HepG2 (cell line): ENCODE measurements around the gene RCC1. TPM values are rescaled to one million over a fixed set of nuclear protein-coding genes. Genes with fewer than 3 reads are reported as not detected.

Experiments
- ARID4A ChIP-seq: sonication (generic); formaldehyde crosslinking; IDR thresholded peaks from 2 replicates; pipeline ENCODE4 v1.5.0; 2020; ENCODE audit warnings: mild to moderate bottlenecking, missing genetic modification reagents, borderline replicate concordance
- ATF5 ChIP-seq: sonication (generic); formaldehyde crosslinking; IDR thresholded peaks from 2 replicates; pipeline ENCODE4 v1.4.0; 2020; ENCODE audit warnings: mild to moderate bottlenecking, low read depth, missing genetic modification reagents
- NFRKB ChIP-seq: fragments of 450-650 bp; IDR thresholded peaks from 2 replicates; pipeline ENCODE4 v1.6.1; 2017
- NFYB ChIP-seq: sonication (generic); formaldehyde crosslinking; IDR thresholded peaks from 2 replicates; pipeline ENCODE4 v1.4.0; 2020; ENCODE audit warnings: missing genetic modification reagents
- NR2F1 ChIP-seq, 2 experiments: fragments of 450-650 bp in 1 of 2; formaldehyde crosslinking in 1 of 2; IDR thresholded peaks; 2 replicates each; pipeline versions ENCODE4 v1.5.0 to v1.6.1; 2016 to 2020; ENCODE audit warnings: mild to moderate bottlenecking in 1 of 2, missing compliant biosample characterization in 1 of 2, missing genetic modification reagents in 1 of 2, moderate library complexity in 1 of 2
- TCF12 ChIP-seq, 2 experiments: fragments of 450-650 bp in 1 of 2; sonication (generic) in 1 of 2; formaldehyde crosslinking in 1 of 2; IDR thresholded peaks; 2 replicates each; pipeline versions ENCODE4 v1.6.1 to v1.8.0; 2017 to 2022; ENCODE audit warnings: antibody characterized with exemption in 1 of 2, mild to moderate bottlenecking in 1 of 2, missing genetic modification reagents in 1 of 2, moderate library complexity in 1 of 2
- ZNF180 ChIP-seq: sonication (generic); formaldehyde crosslinking; IDR thresholded peaks from 2 replicates; pipeline ENCODE4 v1.4.0; 2020; ENCODE audit warnings: low read depth, missing genetic modification reagents, borderline replicate concordance
- polyA plus RNA-seq, 8 experiments: library from polyadenylated mRNA; depleted of rRNA in 3 of 8; stranded (reverse) in 7 of 8; unstranded in 1 of 8; fragments of >200 nt; fragmentation: Illumina TruSeq in 4 of 8; extraction: Trizol in 4 of 8; gene quantifications; 2 replicates each; pipeline versions ENCODE4 v1.2.1 to v1.2.3, GENCODE V29; 2011 to 2016; ENCODE audit warnings: low read depth in 4 of 8, missing spikeins in 1 of 8, mixed read lengths in 1 of 8; ENCODE audit not compliant: insufficient read depth in 1 of 8
- total RNA-seq, 5 experiments: library from RNA; depleted of rRNA; stranded (reverse); fragments of >200 nt; fragmentation: Illumina TruSeq; extraction: Trizol; gene quantifications; 2 replicates each; pipeline ENCODE4 v1.2.3, GENCODE V29; 2016; ENCODE audit warnings: low read depth in 1 of 5
- TF ChIP-seq, protein P1 (sequence below): IDR thresholded peaks from 2 replicates; pipeline ENCODE4 v1.4.0; 2020; ENCODE audit warnings: mild to moderate bottlenecking, missing genetic modification reagents
- TF ChIP-seq, protein P2 (sequence below), 2 experiments: IDR thresholded peaks; 2 replicates each; pipeline ENCODE4 v1.6.1; 2011 to 2012; ENCODE audit warnings: low read length in 2 of 2, borderline replicate concordance in 1 of 2, low read depth in 1 of 2, mild to moderate bottlenecking in 1 of 2, moderate library complexity in 1 of 2
- TF ChIP-seq, protein P3 (sequence below): IDR thresholded peaks from 2 replicates; pipeline ENCODE4 v1.6.1; 2016; ENCODE audit warnings: missing biosample characterization, missing genetic modification reagents, low read depth
- TF ChIP-seq, protein P4 (sequence below): IDR thresholded peaks from 2 replicates; pipeline ENCODE4 v1.6.1; 2016

Gene RCC1
- total and polyA plus RNA-seq, 2 of the 13 experiments (the other 11 are each of a cell fraction or from before 2014, with no cell fraction given), result 47.2 to 80.8 TPM

DNA sequence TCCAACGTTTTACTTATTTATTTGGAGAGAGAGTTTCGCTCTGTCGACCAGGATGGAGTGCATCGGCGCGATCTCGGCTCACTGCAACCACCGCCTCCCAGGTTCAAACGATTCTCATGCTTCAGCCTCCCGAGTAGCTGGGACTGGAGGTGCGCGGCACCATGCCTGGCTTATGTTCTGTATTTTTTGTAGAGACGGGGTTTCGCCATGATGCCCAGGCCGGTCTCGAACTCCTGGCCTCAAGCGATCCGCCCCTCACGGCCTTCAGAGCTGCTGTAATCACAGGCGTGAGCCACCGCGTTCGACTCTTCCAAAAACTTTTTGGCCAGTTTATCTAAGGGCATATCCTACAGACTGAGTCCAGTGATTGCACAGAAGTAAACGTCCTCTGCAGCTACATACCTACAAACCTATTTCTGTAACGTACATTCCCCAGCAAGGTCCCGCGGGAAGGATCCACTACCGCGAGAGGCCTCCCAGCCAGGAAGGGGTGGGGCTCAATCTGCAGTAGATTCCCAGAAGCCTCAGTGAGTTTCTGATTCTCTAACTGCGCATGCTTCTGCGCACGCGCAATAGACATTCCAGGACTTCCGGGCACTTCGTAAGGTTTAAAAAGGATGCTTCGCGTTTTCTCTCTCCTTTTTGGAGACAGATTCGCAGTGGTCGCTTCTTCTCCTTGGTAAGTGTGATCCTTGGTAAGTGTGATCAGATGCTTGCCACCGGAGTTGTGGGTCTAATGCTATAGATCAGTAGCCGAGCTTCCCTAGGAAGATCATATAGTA, at the start of gene RCC1 (continued):
- TF ChIP-seq, protein P1, sequence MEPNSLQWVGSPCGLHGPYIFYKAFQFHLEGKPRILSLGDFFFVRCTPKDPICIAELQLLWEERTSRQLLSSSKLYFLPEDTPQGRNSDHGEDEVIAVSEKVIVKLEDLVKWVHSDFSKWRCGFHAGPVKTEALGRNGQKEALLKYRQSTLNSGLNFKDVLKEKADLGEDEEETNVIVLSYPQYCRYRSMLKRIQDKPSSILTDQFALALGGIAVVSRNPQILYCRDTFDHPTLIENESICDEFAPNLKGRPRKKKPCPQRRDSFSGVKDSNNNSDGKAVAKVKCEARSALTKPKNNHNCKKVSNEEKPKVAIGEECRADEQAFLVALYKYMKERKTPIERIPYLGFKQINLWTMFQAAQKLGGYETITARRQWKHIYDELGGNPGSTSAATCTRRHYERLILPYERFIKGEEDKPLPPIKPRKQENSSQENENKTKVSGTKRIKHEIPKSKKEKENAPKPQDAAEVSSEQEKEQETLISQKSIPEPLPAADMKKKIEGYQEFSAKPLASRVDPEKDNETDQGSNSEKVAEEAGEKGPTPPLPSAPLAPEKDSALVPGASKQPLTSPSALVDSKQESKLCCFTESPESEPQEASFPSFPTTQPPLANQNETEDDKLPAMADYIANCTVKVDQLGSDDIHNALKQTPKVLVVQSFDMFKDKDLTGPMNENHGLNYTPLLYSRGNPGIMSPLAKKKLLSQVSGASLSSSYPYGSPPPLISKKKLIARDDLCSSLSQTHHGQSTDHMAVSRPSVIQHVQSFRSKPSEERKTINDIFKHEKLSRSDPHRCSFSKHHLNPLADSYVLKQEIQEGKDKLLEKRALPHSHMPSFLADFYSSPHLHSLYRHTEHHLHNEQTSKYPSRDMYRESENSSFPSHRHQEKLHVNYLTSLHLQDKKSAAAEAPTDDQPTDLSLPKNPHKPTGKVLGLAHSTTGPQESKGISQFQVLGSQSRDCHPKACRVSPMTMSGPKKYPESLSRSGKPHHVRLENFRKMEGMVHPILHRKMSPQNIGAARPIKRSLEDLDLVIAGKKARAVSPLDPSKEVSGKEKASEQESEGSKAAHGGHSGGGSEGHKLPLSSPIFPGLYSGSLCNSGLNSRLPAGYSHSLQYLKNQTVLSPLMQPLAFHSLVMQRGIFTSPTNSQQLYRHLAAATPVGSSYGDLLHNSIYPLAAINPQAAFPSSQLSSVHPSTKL, result peak; percentile 52; the same call in 1 of the 2 replicates
- no peak for TF ChIP-seq NR2F1 (CRISPR knock-in tag; IDR thresholded peaks at IDR 0.05)
- TF ChIP-seq NFYB (CRISPR knock-in tag), result no peak
- TF ChIP-seq, protein P2, sequence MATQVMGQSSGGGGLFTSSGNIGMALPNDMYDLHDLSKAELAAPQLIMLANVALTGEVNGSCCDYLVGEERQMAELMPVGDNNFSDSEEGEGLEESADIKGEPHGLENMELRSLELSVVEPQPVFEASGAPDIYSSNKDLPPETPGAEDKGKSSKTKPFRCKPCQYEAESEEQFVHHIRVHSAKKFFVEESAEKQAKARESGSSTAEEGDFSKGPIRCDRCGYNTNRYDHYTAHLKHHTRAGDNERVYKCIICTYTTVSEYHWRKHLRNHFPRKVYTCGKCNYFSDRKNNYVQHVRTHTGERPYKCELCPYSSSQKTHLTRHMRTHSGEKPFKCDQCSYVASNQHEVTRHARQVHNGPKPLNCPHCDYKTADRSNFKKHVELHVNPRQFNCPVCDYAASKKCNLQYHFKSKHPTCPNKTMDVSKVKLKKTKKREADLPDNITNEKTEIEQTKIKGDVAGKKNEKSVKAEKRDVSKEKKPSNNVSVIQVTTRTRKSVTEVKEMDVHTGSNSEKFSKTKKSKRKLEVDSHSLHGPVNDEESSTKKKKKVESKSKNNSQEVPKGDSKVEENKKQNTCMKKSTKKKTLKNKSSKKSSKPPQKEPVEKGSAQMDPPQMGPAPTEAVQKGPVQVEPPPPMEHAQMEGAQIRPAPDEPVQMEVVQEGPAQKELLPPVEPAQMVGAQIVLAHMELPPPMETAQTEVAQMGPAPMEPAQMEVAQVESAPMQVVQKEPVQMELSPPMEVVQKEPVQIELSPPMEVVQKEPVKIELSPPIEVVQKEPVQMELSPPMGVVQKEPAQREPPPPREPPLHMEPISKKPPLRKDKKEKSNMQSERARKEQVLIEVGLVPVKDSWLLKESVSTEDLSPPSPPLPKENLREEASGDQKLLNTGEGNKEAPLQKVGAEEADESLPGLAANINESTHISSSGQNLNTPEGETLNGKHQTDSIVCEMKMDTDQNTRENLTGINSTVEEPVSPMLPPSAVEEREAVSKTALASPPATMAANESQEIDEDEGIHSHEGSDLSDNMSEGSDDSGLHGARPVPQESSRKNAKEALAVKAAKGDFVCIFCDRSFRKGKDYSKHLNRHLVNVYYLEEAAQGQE (IDR thresholded peaks at IDR 0.05; ENCODE audit: borderline replicate concordance in 1 of 2, low read depth in 1 of 2, low read length in 2 of 2), result peak in 1 of 2 experiments; percentile 82; a peak in 2 of 4 replicates
- no peak for TF ChIP-seq ZNF180 (CRISPR knock-in tag)
- TF ChIP-seq TCF12 (IDR thresholded peaks at IDR 0.05), result no peak
- no peak for TF ChIP-seq TCF12 (CRISPR knock-in tag; IDR thresholded peaks at IDR 0.05)
- no peak for TF ChIP-seq ATF5
- TF ChIP-seq ARID4A, result peak; percentile 35; the same call in 1 of the 2 replicates
- TF ChIP-seq, protein P3, sequence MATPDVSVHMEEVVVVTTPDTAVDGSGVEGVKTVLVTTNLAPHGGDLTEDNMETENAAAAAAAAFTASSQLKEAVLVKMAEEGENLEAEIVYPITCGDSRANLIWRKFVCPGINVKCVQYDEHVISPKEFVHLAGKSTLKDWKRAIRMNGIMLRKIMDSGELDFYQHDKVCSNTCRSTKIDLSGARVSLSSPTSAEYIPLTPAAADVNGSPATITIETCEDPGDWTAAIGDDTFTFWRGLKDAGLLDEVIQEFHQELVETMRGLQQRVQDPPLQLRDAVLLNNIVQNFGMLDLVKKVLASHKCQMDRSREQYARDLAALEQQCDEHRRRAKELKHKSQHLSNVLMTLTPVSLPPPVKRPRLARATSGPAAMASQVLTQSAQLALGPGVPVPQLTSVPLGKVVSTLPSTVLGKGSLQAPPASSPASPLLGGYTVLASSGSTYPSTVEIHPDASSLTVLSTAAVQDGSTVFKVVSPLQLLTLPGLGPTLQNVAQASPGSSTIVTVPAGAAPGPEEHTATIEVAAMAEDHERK (CRISPR knock-in tag), result no peak
- no peak for TF ChIP-seq NFRKB
- TF ChIP-seq, protein P4, sequence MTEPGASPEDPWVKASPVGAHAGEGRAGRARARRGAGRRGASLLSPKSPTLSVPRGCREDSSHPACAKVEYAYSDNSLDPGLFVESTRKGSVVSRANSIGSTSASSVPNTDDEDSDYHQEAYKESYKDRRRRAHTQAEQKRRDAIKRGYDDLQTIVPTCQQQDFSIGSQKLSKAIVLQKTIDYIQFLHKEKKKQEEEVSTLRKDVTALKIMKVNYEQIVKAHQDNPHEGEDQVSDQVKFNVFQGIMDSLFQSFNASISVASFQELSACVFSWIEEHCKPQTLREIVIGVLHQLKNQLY (CRISPR knock-in tag), result peak; percentile 54; the same call in 1 of the 2 replicates
